GM21723 (cell line): Measurements from ENCODE around the gene SCGB1C1.

ENCODE experiments used
- ATAC-seq: cut with Tn5 transposase; IDR thresholded peaks from one replicate; pipeline ENCODE4 v1.9.1; 2021; ENCODE audit warnings: mild to moderate bottlenecking, moderate library complexity; ENCODE audit not compliant: unreplicated experiment

The SCGB1C1 gene

DNA sequence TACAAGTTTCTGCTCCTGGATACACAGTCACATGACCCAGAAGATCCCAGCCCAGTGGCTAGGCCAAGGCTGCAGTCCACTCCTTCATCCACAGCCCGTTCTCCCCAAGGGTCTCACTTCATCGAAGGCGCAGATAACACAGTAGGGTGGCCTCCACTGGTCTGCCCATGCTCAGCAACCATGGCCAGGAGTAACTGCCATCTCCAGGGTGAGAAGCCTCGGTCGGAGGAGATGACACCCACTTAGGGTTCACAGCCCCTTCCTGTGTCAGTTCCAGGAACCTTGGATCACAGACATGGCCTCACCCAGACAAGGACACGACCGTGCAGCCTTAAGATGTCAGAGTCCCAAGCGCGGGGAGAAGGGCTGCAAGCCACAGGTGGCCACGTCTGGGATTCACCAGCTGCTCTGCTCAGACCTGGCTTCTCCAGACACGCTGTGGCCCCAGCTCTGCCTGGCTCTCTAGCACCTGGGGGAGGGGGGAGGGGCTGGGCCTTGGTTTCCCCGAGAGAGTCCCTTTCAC, 11.8 kb downstream of the SCGB1C1 start:
- ATAC-seq = no peak

GRCh38 chr11:205221-206001, 12.5 kb downstream of the SCGB1C1 start:
- no peak for ATAC-seq

DNA sequence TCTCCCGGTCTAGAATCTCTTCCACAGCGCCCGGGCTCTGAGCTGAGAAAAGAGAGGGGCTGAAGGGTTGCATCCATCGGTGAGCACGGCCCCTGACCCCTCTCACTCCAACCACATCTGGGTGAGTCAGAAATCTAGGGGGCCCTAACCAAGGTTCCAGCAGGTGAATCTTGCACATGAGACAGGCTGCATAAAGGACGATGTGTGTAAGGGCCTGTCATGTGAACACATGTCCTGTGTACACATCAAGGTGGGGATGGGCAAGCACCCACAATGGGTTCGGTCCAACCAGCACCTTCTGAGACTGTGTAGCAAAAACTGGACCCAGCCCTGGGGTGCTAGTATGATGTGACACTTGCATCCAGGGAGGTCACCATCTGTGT, 13.1 kb downstream of the SCGB1C1 start:
- no peak for ATAC-seq

DNA sequence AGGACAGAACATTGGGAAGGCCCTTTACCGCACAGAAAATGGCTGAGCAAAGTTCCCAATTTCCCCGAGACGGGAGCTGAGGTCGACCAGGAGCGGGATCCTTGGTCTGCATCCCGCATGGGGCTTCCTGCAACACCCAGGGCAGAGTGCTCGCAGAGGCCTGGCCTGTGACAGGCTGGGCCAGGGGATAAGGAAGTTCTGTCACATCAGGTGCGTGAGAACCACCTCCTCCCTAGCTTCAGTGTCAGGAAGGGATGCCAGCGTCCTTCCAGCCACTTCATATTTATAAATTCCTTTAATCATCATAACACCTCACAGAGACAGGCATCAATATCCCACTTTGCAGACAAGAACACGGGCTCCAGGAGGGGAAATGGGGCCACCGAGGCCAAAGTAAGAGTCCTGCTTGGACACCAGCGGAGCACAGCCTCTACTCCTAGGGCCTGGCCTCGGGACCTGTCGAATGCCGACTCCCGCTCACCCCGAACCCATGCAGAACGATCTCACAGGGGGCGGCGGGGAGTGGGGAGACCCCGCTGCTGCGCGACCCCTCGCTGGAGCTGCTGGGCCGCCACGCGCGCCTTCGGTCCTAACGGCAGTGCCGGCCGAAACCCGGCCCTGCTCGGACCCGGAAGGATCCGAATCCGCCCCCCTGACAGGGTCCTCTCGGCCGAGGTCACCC, 13.8 kb downstream of the SCGB1C1 start:
- peak; percentile 24 for ATAC-seq

- peak; percentile 74 for ATAC-seq
Measured at GRCh38 chr11:207208-207862, 14.5 kb downstream of the SCGB1C1 start, which contains the start of the genes BET1L and RIC8A. BET1L (minus strand) TSS chr11:207399; CDS start chr11:207321, 78 bp downstream. RIC8A (plus strand) TSS chr11:207708; CDS start chr11:208855, 1,147 bp downstream.

DNA sequence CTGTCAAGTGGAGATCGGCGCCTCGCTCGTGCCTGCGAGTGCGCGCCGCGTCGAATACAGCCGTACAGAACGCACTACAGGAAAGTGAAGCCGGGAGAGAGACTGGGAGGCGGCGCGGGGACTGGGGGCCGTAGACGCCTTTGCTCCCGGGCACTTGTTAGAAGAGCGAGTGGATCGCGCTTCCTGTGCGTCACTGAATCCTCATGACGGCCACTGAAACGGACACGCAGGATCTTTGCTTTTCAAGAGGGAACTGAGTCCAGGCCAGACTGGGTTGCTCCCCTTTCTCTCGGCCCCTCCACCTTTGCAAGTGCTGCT, 14.9 kb downstream of the SCGB1C1 start:
- no peak for ATAC-seq

DNA sequence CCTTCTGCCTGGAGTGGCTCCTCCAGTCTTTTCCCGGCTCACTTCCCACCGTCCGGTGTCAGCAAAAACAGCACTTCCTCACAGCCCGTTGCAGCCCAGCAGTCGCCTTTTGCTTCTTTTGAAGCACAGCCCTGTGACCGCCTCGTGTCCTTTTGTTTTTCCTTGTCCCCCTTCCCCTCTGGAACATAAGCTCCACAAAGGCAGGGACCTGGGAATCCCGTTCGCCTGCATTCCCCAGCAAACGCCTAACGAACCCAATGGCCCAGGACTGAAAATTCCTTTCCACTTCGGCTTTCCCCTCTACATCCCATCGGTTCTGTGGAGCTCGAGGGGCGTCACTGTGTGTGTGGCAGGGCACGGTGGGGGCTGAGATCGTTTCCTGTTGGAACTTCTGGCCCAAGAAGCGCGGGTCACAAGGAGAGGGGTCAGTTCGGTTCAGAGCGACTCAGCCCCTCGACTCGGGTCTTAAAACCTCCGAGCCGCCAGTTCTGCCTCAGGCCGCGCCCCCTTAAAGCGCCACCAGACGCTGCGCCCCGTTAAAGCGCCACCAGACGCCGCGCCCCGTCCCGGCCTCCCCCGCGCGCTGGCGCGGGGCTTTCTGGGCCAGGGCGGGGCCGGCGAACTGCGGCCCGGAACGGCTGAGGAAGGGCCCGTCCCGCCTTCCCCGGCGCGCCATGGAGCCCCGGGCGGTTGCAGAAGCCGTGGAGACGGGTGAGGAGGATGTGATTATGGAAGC, 15.5 kb downstream of the SCGB1C1 start:
- peak; percentile 47 for ATAC-seq

DNA sequence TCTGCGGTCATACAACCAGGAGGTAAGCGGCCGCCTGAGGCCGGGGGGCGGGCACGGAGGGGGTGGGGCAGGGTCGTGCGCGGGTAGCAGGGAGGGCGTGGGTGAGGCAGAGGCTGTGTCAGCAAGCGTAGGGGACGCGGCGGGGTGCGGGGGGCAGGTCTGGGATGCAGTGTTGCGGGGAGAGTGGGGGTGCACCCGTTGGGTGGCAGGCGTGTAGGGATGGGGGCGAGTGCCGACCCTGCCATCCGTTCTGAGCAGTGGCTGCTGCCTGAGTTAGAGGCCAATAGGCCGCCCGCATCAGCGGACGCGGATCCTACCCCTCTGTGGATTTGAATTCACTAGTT, 16.0 kb downstream of the SCGB1C1 start:
- ATAC-seq = no peak

- no peak for ATAC-seq
Measured at GRCh38 chr11:209275-210121, 16.6 kb downstream of the SCGB1C1 start.

DNA sequence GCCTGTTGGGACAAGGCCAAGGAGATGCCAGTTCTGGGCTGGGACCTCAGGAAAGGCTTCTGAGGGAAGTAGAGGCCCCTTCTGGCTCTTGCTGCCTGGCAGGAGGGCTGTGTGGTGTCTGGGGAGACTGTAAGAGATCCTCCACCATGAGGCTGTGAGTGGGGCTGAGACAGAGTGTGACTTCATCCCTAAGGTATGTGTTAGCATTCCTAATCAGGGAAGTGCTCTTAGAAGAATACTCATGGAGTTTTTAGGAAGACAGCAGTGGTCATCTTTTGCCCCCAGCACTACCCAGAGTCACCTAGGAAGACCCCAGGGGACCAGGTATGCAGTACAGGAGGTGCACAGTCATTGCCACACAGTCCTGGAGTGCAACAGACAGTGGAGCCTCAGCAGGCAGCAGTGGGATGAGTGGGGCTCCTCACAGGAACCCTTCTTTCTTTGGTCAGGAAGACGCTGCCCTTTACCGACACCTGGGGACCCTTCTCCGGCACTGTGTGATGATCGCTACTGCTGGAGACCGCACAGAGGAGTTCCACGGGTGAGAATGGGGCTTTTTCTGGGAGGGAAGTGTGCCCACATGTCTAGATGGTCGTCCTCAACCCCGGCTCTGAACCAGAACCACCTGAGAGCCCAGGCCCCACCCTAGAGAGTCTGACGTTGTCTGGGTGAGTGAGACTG, 17.4 kb downstream of the SCGB1C1 start:
- no peak for ATAC-seq

- no peak for ATAC-seq
Measured at GRCh38 chr11:210803-211180, 17.9 kb downstream of the SCGB1C1 start.

- ATAC-seq = no peak
Measured at GRCh38 chr11:211295-211694, 18.4 kb downstream of the SCGB1C1 start.

GRCh38 chr11:211741-212140, 18.9 kb downstream of the SCGB1C1 start:
- ATAC-seq = no peak

- ATAC-seq = no peak
Measured at GRCh38 chr11:212150-213100, 19.5 kb downstream of the SCGB1C1 start.

GRCh38 chr11:213111-213510, 20.2 kb downstream of the SCGB1C1 start:
- ATAC-seq = no peak

GRCh38 chr11:214083-214482, 21.2 kb downstream of the SCGB1C1 start:
- no peak for ATAC-seq

- no peak for ATAC-seq
Measured at GRCh38 chr11:215581-216037, 22.7 kb downstream of the SCGB1C1 start.
